ENCODE data around the gene SCNN1A. TPM values are rescaled to one million over a fixed set of nuclear protein-coding genes. Genes with fewer than 3 reads are reported as not detected.

The SCNN1A gene
- total RNA-seq, 1 donor from 2014 or later = 0.46 TPM

DNA sequence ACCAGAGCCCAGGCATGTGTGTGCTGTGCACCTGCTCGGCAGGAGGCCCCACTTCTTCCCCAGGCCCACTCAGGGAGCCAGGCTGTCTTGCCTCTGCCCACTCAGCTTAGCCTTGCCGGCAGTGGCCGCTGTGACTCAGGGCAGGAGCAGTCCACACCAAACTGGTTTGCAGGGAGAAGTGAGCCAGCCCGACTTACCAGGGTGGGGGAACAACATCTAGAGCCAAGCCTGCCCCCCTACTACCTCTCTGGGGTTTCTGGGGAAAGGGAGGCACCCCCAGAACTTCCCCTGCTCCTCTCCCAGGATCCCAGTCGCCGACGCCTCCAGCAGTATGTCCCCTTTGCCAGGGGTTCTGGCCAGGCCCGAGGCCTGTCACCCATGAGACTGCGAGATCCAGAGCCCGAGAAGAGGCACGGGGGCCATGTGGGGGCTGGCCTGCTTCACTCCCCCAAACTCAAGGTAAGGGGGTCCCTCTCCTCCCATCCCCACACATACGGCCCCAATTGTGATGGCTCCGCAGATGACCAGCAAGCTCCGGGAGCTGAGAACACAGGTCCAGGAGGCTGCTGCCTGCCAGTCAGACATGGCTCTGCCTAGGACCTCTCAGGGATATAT, 61.9 kb downstream of the SCNN1A start:
- DNase-seq (ENCODE audit: missing footprints) (no peak), ATAC-seq (no peak)
- intact Hi-C loops (cut with DNase I) = no loop called here

DNA sequence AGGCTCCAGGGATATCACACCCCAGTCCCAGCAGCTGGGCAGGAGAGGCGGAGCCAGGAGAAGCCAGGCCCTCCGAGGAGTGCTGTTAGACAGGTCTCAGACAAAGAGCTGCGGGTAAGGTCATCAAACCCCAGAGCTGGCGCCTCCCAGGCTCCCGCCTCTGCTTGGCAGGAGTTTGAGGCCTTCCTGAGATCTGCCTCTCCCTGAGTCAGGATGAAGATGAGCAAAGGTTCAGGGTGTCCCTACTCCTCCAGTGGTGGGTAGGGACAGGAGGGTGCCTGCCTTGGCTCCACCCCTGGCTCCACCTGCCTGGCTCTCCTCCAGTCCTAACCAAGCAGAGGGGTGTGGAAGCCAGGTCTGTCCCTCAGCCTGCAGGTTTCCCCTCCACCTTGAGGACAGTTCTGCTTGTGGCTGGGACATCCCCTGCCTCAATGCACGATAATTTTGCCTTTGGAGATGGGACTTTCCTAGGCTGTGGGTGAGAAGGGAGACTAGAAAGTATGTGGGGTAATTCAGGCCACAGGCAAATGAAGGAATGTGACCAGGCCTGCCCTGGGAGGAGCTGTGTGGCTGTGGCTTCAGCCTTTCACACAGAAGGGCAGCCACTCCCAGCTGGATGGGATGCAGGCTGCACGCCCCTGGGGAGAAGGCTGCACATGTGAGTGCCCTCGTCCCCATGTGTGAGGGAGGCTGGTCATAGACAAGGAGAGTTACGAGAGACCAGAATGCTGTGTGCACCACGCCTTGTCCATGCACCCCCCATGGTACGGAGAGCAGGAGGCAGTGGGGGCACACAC, 62.6 kb downstream of the SCNN1A start:
- DNase-seq (ENCODE audit: missing footprints) (no peak), ATAC-seq (no peak)
- intact Hi-C loops (cut with DNase I) = no loop called here

DNA sequence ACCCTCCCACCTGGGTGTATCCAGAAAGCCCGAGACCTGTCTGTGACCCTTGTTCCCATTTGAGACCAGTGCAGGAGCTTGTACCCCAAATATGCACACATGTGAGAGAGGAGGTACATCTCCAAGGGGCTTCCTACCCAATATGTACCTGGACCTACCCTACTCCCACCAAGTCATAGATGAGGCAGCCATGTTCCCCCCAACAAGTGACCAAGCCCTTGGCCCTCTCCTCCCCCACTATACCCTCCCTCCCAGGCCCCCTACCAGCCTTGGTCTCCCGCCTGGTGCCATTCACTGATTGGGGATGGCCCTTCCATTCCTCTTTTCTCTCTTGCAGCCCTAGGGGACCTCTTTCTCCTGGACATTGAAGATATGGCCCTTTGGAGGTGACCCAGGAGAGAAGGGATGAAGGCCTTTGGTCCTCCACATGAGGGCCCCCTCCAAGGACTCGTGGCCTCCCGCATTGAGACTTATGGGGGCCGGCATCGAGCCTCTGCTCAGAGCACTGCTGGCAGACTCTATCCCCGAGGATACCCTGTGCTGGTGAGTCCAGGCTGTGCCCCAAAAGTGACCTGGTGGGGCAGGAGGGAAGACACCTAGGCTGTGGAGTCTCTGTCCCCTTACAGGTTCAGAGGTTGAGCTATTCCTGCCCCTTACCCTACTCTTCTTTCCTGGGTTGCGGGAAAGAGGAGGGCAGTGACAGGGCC, 63.4 kb downstream of the SCNN1A start:
- intact Hi-C loops (cut with DNase I) = no loop called here
- DNase-seq (ENCODE audit: missing footprints) (no peak), ATAC-seq (no peak)

DNA sequence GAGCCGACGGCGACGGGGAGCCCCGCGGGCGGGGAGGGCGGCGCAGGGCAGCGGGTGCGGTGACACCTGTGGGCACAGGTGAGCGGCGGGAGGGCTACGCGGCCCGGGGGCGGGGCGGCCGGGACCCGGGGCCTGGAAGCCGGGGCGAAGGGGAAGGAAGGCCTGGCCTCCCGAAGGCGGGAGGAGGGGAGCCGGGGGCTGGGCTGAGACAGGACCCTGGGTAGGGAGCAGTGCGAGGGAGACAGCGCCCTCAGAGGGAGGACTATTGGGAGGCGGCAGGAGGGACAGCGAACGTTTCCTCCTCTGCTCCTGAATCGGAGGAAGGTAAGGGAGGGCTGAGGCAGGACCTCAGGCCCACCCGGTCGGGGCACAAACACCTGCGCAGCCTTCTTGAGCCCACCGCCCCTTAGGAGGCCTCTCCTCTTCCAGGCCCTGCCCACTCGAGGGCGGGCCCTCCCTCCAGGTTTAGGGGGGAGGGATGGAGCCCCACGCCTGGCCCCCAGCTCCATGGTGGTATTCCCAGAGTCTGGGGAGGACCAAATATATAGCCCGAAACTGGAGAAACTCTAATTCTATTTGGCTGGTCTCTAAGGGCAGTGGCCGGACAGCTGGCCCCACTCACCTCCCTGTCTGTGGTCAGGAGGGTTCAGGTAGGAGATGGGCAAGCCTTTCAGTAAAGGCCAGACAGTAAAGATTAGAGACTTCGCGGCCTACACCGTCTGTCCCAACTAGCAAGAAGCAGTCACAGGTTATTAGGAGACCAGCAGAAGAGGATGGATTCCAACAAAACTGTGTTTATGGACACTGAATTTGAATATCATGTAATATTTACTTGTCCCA, 64.4 kb downstream of the SCNN1A start:
- DNase-seq (ENCODE audit: missing footprints) (no peak), ATAC-seq (no peak)
- intact Hi-C loops (cut with DNase I) = no loop called here

DNA sequence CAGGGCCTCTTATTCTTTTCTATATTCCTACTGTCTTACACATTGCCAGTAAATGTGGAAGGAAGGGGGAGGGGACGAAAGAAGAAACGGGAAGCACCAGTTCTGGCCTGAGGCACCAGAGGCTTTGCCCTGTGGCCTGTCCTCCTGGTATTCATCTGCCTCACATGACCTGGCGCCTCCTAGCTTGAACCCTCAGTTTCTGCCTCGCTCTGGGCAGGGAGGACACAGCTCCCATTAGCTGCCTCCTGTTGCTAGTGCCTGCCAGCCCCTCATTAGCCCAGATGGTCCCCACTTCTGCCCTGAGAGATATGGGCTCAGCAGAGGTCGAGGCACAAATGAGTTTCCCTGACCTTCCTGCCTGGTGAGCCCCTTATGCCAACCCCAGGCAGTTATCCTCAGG, 67.8 kb downstream of the SCNN1A start:
- DNase-seq (ENCODE audit: missing footprints) (no peak), ATAC-seq (no peak)
- intact Hi-C loops (cut with DNase I) = no loop called here

DNA sequence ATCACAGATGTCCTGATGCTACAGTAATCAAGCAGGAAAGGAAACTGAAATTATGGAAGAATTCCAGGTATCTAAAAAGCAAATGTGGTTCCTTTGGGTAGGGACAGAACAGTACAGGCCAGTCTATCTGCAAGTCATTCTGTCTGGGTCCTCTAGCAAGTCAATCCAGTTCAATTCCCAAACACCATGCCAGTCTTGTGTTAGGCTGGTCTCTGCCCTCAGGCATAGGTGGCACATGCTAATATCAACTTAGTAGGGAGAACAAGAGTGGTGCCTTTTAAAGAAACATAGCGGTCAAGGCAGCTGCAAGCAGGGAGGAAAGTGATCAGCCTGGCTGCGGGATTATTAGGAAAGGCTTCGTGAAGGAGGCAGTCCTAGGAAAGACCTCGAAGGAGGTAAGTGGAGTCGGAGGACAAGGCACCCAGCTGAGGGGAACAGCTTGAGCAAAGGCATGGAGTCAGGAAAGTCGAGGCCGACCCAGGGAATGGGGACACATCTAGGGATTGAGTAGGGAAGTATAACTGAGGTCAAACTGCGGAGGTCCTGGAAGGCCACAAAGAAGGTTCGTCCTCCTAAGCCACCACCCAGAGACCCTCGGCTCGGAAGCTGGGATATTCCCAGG, 68.7 kb downstream of the SCNN1A start:
- intact Hi-C loops (cut with DNase I) = no loop called here

DNA sequence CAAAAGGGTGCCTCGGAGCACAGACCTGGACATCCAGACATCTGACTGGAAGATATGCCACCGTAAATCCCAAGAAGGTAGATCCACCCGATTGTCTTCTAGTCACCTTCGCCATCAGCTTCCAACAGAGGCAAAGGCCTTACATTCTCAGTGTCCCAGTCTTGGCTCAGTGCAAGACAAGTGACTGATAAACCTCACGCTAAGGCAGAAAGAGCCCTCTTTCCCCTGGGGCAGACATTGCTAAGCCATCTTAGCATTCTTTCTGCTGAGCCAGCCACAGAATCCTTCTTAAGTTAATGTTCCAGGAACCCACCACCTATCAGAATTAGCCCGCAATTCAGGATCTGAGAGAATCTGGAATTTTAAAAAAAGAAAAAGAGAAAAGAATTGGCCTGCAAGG, 69.2 kb downstream of the SCNN1A start:
- intact Hi-C loops (cut with DNase I) = no loop called here
- DNase-seq (ENCODE audit: missing footprints) (no peak), ATAC-seq (no peak)

More for the DNA sequence above, 68.7 kb downstream of the SCNN1A start:
- DNase-seq (ENCODE audit: missing footprints) (no peak), ATAC-seq (no peak)

DNA sequence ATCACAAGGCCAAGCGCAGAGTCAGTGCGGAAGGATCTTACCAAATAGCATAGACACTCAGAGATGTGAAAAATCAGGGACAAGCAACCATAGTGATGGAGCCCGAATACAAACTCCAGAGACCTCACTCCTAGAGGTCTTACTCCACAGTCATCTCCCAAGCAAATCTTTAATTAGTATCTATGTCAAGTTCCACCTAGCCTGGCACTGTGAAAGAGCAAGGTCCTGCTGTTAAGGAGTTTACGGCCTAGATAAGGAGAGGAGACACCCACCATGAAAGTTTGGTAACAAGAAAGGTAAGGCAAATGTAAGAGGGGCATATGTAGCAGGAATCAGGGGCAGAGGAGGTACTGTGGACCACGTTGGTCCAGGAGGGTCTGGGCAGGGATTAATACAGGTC, 72.3 kb downstream of the SCNN1A start:
- intact Hi-C loops (cut with DNase I) = no loop called here
- ATAC-seq (no peak), DNase-seq (ENCODE audit: missing footprints) (no peak)

DNA sequence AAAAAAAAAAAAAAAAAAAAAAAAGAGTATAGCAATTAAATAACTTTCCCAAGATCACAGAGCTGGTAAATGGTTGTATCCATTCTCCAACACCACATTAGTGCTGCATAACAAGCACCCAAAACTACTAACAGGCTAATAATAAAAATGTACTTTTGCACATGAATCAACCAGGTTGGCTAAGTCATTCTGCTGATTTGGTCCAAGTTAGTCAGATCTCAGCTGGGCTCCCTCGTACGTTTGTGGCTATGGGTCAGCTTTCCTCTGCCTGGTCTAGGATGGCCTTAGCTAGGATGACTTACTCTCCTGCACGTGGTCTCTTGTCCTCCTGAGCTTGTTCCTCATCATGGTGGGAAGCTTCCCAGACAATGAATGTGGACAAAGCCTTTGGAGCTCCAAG, 72.7 kb downstream of the SCNN1A start:
- intact Hi-C loops (cut with DNase I) = no loop called here
- no peak for DNase-seq (ENCODE audit: missing footprints)
- ATAC-seq = no peak

DNA sequence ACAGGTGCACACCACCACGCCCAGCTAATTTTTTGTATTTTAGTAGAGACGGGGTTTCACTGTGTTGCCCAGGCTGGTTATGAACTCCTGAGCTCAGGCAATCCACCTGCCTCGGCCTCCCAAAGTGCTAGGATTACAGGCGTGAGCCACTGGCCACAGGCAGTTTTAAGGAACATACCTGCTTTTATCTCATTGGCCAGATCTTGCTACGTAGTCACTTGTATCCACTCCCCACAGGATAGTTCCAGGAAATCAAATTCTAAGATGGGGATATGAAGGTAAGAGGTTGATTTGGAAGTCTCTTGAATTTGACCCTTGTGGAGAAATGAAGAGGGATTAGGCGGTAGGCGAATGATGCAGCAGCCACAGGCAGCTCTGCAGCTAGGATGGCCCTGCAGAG, 73.6 kb downstream of the SCNN1A start:
- DNase-seq (ENCODE audit: missing footprints) (no peak), ATAC-seq (no peak)
- intact Hi-C loops (cut with DNase I) = no loop called here

DNA sequence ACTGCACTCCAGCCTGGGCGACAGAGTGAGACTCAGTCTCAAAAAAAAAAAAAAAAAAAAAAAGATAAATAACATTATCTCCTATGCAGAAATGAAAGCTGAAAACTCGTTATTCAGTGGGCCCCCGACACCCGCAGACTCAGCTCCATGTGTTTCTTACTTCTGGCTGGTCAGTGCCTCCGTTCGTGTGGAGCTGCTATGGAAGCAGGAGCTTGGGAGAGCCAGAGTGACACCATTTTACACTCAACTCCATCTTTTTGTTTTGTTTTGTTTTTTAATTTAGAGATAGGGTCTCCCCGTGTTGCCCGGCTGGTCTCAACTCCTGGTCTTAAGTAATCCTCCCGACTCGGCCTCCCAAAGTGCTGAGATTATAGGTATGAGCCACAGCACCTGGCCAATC, 78.2 kb downstream of the SCNN1A start:
- no peak for DNase-seq (ENCODE audit: missing footprints)
- ATAC-seq = no peak
- intact Hi-C loops (cut with DNase I) = no loop called here

Other genes starting within 250 kb of the SCNN1A start
- gene CD9, start 175.2 kb downstream of the SCNN1A start, total RNA-seq = 46.9 TPM
- 0.49 TPM for gene PLEKHG6, start 64.9 kb downstream of the SCNN1A start, total RNA-seq
- 59.8 TPM for gene TNFRSF1A, start 33.5 kb downstream of the SCNN1A start, total RNA-seq
- 34.3 TPM for gene LTBR, start 8.6 kb upstream of the SCNN1A start, total RNA-seq
- not detected for gene CD27, start 69.4 kb upstream of the SCNN1A start, total RNA-seq
- gene TAPBPL, start 76.5 kb upstream of the SCNN1A start, total RNA-seq = 15.7 TPM
- gene VAMP1, start 95.1 kb upstream of the SCNN1A start, total RNA-seq = 4.2 TPM
- 278 TPM for gene MRPL51, start 117.7 kb upstream of the SCNN1A start, total RNA-seq
- gene NCAPD2, start 118.5 kb upstream of the SCNN1A start, total RNA-seq = 11.6 TPM
- gene GAPDH, start 159.0 kb upstream of the SCNN1A start, total RNA-seq = 4,337 TPM
- gene IFFO1, start 180.5 kb upstream of the SCNN1A start, total RNA-seq = 15.9 TPM
- gene NOP2, start 192.7 kb upstream of the SCNN1A start, total RNA-seq = 16.2 TPM
- gene CHD4, start 231.8 kb upstream of the SCNN1A start, total RNA-seq = 165 TPM